GM21576 (cell line): Measurements from ENCODE around the gene URGCP.

ENCODE experiments used
- ATAC-seq: cut with Tn5 transposase; IDR thresholded peaks from one replicate; pipeline ENCODE4 v1.9.1; 2021; ENCODE audit warnings: mild to moderate bottlenecking, moderate library complexity; ENCODE audit not compliant: unreplicated experiment

Gene URGCP, protein sequence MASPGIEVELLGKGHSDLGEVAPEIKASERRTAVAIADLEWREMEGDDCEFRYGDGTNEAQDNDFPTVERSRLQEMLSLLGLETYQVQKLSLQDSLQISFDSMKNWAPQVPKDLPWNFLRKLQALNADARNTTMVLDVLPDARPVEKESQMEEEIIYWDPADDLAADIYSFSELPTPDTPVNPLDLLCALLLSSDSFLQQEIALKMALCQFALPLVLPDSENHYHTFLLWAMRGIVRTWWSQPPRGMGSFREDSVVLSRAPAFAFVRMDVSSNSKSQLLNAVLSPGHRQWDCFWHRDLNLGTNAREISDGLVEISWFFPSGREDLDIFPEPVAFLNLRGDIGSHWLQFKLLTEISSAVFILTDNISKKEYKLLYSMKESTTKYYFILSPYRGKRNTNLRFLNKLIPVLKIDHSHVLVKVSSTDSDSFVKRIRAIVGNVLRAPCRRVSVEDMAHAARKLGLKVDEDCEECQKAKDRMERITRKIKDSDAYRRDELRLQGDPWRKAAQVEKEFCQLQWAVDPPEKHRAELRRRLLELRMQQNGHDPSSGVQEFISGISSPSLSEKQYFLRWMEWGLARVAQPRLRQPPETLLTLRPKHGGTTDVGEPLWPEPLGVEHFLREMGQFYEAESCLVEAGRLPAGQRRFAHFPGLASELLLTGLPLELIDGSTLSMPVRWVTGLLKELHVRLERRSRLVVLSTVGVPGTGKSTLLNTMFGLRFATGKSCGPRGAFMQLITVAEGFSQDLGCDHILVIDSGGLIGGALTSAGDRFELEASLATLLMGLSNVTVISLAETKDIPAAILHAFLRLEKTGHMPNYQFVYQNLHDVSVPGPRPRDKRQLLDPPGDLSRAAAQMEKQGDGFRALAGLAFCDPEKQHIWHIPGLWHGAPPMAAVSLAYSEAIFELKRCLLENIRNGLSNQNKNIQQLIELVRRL

DNA sequence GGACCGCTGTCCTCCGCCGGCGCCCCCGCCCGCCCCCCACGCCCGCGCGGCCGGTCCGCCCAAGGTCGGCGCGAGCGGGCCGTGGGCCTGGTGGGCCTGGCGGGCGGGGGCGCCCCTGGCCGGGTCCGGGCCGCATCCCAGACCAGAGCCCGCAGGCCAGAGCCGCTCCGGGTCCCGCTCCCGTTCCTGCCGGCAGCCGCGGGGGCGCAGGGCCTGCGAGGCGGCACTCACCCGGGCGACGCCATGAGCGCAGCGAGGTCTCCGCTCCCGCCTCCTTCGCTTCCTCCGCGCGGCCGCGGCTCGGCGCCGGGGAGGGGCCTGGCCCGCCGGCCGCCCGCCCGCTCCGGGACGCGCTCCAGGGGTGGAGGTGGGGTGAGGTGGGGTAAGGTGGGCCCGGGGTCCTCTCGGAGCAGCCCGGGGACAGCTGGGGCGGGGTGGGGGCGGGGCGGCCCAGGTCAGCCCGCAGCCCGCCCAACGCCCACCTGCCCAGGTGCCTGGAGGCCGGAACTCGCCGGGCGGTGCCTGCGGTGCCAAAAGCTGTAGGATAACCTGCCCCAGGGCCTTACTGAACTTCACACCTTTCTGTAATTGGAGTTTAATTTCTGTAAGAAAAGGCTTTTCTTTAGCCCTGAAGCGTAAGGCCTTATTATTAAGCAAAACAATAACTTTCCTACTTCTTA is at the start of gene URGCP:
Gene URGCP (minus strand): TSS at position 266 of the 680 bp plus-strand sequence. CDS start 21 bp downstream, at position 245.
- peak; percentile 71 for ATAC-seq

DNA sequence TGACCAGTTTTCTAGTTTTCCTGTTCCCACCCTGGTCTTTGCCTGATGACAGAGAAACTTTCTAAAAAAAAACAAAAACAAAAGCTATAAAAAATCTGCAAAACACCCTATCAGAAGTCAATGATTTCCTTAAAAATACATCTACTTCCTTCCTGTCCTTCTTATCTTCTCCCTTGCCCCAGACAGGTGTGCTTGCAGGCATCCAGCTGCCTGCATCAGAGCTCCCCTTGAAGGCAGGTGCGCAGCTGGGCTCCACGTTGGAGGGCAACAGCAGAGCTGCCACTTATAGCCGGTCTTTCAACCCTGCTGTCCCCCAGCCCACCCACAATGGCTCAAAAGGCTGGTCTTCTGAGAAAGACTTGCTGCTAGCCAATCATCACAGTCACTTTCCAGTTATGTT is 49.6 kb upstream of the URGCP start:
- no peak for ATAC-seq

DNA sequence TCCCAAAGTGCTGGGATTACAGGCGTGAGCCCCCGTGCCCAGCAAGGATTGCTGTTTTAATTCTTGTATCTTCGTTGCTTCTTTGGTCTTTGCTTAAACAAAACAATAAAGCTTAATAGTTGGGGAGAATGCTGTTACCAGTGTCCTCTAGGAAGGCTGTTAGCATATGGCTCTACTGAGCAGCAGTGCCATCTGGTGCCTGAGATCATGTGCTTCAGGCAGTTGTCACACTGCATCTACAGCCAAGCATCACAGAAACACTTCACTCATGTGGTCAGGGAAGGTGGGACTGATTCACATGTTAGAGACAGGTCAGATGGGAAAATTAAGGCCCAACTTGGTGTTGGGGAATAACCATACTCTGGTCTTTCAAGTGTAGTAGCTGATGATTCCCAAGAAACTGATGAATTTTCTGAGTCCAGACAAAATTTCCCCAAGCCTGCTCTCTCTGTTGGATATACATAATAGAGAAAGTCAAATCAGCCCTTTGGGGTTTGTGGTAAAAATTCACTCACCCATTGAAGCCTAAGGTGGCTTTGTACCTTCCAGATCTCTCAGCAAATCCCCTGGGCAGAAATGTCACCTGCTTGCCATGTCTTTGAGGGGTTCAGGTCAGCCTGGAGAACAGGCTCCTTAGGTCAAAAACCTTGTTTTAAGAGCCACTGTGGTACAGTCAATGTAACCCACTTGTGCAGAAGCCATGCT is 48.3 kb upstream of the URGCP start:
- ATAC-seq, result peak; percentile 70

DNA sequence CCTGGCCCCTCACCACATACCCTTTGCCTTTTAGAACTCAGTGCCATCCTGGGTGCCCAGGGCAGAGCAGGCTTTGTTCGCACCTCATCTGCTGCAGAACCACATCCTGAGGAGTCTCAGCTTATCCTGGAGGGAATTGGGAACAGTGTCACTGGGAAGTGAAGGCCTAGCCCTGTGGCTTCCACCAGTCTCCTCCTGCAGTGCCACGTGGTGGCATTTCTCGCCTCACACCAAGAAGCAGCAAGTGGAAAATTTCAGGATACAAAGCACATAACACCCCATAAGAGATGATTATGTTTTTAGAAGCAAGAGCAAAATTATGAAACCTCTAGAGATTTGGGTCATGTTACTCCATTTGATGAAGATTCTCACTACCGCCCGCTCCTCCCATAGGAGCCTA is 46.7 kb upstream of the URGCP start:
- ATAC-seq, result no peak

DNA sequence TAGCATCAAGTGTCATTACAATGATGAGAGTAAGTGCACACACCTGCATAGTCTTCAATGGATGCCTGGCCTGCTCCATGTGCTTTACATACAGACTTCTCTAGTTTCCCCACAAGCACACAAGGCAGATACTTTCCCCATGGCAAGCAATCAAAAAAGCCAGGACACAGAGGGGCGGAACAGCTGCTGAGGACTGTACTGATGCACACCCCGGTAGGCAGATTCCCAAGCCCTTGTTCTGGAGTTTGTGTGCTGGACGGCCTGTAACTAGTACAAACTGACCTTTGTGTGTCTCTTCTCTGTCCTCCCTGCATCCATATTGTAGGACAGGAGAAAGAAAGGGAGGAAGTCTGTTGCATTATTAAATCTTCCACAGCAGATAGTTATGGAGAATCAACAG is 45.6 kb upstream of the URGCP start:
- ATAC-seq, result no peak

DNA sequence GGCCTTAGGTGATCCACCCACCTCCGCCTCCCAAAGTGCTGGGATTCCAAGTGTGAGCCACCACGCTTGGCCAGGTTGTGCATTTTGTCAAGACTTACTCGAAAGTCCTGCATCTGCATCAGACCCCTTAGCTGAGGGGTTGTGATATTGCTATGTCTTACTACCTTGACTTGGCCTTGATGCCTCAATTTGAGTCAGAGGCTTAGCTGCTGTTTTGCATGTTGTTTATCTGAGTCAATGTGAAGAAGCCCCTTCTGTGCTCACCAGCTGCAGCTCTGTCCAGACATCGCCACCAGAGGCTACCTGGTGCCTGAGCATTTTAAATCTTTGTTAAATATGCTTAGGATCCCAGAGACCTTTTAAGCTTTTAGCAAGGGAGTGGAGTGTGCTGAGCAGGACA is 37.9 kb upstream of the URGCP start:
- no peak for ATAC-seq

DNA sequence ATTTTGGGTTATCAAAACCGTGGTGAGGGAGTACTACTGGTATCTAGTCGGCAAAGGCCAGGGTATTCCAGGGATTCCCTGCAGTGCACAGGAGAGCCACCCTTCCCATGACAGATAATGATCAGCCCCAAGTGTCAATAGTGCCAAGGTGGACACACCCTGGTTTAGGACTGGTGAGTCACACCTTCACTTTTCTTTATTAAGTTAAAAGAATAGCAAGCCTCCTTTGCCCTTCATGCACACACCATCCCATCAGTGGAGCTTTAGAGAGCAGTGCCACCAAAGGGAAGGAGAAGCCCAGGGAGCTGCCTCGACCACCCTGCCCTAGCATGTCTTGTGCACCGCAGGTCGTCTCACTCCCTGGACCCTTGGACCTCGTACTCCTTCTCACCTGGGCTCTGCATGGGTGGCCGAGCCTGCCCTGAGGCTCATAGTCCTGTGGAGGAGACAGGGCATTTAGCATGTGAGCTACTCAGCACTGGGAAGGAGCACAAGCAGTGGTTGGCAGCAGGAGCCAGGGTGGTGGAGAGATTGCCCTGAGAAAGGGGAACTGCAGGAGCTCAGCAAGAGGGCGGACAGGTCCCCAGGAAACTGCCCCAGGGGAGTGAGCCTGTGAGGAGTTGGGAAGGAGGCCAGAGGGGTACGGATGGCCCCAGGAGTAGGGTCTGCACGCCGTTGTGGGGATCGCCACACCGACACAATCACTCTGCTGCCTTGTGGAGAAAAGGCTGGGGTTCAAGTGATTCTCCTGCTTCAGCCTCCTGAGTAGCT is 37.2 kb upstream of the URGCP start:
- ATAC-seq, result no peak

DNA sequence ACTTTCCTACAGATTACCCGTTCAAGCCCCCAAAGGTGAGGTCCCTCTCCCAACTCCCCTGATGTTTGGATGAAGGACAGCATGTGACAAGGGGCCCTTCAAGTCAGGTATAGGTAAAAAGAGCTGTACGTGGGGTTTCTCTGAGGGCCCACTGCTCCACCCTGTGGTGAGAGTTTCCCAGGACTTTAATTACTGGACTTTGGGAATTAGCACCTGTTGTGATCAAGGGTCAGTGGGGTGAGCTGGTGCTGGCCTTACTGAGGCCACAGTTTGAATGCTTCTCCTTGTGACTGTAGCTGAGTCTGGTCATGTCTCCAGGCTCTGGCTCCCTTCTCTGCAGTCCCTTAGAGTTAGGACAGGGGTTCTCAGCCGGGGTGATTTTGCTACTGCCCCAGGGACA is 36.6 kb upstream of the URGCP start:
- ATAC-seq, result no peak

DNA sequence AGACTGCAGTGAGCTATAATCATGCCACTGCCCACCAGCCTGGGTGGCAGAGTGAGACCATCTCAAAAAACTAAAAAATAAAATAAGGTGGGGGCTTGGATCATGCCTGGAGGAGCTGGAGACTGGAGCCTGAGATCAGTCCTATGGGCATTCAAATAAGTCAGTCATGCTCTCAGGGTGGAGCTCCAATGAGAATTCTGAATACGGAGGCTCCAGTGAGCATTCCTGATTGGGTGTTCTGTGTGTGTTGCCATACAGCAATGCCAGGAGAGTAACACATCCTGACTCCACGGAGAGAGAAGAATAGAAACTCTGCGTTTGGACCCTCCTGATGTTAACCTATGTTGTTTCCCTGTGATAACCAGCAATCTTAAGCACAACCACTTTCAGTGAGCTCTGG is 35.9 kb upstream of the URGCP start:
- ATAC-seq, result no peak

DNA sequence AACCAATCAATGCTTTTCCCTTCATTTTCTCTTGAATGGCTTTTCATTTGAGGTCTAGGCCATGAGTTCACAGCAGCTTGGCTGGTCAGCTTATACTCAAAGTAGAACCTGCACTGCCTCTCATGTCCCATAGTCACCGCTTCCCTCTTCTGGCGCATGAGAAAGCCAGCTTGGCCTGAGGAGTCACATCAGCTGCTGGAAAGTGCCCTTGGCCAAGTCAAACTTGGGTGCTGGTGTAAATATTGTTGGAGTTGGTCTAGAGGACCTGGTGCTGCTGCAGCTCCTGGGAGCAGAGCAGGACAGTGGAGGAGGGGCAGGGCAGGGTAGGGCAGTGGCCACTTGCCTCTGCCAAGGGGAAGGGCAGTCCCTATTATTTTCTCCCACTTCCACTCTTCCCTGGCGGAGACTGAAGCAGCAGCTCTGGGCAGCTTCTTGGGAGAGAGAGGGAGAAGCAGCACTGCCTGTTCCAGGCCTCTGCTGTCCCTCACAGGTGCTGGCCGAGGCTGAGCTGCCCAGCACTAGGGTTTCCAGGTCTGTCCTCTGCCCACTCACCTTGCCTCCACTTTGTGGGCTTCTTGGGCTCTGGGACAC is 32.6 kb upstream of the URGCP start:
- ATAC-seq, result no peak

DNA sequence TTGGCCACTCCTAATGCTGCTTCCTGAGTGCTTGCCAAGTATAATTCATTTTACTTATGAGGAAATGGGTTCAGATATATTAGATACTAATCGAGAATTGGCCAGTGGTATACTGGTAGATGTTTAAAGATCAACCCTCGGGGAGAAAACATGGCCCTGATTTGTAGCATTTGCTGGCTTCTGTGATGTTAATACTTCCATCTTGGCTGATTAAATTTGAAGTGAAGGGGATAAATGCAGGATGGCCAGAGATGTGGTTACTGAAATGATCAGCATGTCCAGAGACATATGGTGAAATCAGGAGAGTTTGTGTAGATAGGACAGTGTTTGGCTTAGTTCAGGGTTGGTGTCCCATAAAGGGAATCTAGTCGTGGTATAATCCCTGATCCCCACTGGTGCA is 31.0 kb upstream of the URGCP start:
- ATAC-seq, result no peak

DNA sequence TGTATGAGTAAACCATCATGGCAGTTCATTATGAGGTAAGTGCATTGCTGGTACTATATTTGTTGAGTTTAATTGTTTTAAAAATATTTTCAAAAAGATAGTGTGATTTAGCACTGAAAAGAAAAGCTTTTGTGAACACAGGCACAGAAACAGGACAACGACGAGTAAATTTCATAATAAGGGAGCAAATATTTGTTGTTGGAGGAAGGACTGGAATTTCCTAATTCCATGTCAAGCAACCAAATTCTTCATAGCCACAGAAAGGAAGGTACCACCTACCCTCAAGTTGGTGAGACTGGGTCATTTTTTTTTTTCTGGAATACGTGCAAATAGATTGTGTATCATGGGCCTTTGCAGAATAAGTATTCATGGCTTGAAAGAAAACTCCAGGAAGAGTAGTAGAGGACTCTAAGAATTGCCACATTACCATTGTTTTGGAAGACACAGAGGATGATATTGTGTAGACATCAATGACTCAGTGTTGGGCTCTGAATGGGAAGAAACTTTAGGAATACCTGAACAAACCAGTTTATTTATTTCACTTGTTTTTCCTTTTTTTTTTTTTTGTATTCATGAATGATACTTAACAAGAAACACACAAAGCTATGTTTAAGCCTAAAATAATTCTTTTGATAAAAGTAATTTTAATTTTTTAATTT is 27.6 kb upstream of the URGCP start:
- ATAC-seq, result no peak

DNA sequence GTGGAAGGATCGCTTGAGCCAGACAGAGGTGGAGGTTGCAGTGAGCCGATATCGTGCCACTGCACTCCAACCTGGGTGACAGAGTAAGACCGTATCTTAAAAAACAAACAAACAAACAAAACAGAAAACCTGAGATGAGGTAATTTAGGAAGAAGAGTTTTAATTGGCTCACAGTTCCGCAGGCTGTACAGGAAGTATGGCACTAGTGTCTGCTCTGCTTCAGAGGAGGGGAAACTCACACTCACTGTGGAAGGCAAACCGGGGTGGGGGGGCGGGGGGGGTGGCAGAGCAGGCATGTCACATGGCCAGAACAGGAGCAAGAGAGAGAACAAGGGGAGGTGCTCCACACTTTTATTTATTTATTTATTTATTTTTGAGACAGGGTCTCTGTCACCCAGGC is 24.9 kb upstream of the URGCP start:
- ATAC-seq, result no peak

DNA sequence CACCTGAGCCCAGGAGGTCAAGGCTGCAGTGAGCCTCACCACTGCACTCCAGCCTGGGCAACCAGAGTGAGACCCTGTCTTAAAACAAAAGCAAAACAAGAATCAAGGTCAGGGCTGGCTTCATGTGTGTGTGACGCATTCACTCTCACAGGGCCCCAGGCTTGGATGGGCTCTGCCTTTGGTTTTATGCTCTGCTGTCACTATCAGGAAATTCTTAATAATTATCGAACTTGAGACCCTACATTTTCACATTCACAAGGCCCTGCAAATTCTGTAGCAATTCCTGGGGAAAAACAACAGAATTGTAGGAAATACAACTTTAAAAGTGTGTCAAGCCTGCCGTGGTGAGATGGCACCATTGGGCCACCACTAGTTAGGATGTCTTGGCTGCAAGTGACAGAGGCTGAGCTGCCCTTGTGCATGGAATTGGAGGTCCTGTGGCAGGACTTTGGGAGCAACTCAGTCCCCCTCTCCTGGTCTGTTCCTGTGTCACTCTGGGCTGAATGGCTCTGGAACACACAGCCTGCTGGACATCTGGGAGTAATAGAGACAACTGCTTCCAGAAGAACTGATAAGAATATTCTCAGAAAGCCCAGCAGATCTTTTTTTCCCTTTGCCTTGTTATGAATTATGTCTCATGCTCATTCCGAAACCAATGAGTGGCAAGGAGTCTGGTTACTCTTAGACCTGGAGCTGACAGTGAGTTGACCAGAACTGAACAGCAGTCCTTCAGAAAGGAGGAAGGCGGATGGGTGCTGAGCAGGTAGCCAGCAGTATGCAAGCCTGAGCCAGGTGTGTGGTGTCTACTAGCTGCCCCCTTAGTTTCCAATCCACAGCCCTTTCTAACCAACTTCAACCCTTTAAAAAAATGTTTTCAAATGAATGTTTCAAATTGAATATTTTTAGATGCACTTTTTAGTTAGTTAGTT is 23.4 kb upstream of the URGCP start:
- no peak for ATAC-seq

DNA sequence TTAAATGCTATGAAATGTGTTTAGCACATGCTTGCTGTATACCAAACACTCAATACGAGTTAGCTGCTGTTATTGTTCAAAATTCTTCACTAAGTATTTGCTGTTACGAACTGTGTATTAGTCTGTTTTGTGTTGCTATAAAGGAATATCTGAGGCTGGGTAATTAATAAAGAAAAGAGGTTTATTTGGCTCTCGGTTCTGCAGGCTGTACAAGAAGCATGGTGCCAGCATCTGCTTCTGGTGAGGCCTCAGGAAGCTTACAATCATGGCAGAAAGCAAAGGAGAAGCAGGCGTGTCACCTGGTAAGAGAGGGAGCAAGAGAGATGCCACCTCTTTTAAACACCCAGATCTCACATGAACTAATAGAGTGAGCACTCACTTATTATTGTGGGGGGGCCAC is 21.4 kb upstream of the URGCP start:
- ATAC-seq, result no peak

DNA sequence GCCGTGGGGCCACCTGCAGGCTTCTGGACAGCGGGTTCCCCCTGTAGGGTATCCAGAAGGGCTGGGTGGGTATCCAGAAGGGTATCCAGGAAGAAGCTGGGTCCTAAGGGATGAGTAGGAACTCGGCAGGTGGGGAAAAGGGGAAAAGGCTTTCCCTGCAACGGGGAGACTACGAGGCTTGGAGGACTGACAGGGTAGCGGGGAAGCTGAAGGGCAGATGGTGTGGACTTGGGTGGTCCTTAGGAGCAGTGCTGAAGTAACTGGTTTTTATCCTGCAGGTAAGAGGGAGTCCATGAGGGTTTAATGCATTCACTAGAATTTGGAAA is 20.4 kb upstream of the URGCP start:
- ATAC-seq, result peak; percentile 10

DNA sequence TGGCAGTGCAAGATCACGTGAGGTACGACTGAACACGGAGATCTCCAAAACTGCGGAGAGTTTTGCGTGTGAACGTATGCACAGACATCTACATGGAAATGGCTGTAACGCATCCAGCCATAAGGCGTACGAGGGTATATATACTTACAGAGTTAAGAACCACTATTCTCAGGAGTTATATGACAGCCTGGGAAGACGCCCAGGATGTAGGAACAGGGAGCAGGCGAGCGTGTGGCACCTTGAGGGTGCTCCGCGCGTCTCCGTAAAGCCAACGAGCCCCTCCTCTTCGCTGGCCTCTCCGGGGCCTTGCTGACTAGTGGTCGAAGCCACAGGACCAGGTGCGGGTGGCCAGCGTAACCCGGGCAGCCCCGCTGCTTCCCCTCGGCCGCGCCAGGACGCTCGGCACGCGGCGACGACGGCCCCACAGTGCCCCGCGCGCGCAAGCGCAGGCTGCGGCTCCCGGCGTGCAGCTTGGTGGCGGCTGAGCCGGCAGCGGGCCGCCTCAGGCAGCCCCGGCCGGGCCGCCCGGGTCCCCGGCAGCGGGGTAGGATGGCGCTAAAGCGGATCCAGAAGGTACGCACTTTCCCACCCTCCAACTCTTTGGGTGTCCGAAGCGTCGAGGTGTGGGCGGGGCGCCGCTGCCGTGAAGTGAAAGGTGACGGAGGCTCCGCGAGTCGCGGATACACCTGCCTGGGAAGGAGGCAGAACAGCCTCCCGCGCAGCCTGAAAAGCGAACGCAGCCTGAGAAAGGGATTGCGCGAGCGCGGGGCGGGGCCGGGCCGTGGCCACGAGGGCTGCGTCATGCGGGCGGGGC is 19.8 kb upstream of the URGCP start, which contains the start of gene UBE2D4:
Gene UBE2D4 (plus strand): TSS at position 453 of the 814 bp plus-strand sequence. CDS start 97 bp downstream, at position 550.
- peak; percentile 91 for ATAC-seq
